ENCODE measurements around the gene KIRREL3.

GRCh38 chr11:126978911-126979310 is 21.7 kb downstream of the KIRREL3 start:
- TF ChIP-seq, protein P1, sequence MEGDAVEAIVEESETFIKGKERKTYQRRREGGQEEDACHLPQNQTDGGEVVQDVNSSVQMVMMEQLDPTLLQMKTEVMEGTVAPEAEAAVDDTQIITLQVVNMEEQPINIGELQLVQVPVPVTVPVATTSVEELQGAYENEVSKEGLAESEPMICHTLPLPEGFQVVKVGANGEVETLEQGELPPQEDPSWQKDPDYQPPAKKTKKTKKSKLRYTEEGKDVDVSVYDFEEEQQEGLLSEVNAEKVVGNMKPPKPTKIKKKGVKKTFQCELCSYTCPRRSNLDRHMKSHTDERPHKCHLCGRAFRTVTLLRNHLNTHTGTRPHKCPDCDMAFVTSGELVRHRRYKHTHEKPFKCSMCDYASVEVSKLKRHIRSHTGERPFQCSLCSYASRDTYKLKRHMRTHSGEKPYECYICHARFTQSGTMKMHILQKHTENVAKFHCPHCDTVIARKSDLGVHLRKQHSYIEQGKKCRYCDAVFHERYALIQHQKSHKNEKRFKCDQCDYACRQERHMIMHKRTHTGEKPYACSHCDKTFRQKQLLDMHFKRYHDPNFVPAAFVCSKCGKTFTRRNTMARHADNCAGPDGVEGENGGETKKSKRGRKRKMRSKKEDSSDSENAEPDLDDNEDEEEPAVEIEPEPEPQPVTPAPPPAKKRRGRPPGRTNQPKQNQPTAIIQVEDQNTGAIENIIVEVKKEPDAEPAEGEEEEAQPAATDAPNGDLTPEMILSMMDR (IDR thresholded peaks at IDR 0.05; ENCODE audit: insufficient read depth, low read length, poor library complexity, severe bottlenecking), result no peak
- TF ChIP-seq EZH2phosphoT487 (conservative IDR thresholded peaks at IDR 0.05; ENCODE audit: low read length), result no peak

Data from SU-DHL-6 (cell line).